Neuron (in vitro differentiated cells): ENCODE results near the gene CLEC2L.
A peak's percentile ranks its signal among the peaks of the same experiment; 100 is the strongest.

ENCODE experiments used
- H2AFZ ChIP-seq: one replicate; pipeline ENCODE4 v1.6.1; 2013; ENCODE audit warnings: low read depth, mild to moderate bottlenecking, inconsistent platforms, low read length, moderate library complexity
- H3K27me3 ChIP-seq: one replicate; pipeline ENCODE4 v1.6.1; 2013; ENCODE audit warnings: low read length; ENCODE audit not compliant: insufficient read depth
- H3K36me3 ChIP-seq: one replicate; pipeline ENCODE4 v1.6.1; 2013; ENCODE audit warnings: low read length; ENCODE audit not compliant: insufficient read depth
- H3K4me1 ChIP-seq: one replicate; pipeline ENCODE4 v1.6.1; 2013; ENCODE audit warnings: low read length; ENCODE audit not compliant: insufficient read depth
- H3K4me3 ChIP-seq: 2 replicates; pipeline ENCODE4 v1.5.1; 2013; ENCODE audit warnings: mild to moderate bottlenecking, low read length, moderate library complexity
- H3K9me3 ChIP-seq: one replicate; pipeline ENCODE4 v1.6.1; 2013; ENCODE audit warnings: low read length

CLEC2L gene

DNA sequence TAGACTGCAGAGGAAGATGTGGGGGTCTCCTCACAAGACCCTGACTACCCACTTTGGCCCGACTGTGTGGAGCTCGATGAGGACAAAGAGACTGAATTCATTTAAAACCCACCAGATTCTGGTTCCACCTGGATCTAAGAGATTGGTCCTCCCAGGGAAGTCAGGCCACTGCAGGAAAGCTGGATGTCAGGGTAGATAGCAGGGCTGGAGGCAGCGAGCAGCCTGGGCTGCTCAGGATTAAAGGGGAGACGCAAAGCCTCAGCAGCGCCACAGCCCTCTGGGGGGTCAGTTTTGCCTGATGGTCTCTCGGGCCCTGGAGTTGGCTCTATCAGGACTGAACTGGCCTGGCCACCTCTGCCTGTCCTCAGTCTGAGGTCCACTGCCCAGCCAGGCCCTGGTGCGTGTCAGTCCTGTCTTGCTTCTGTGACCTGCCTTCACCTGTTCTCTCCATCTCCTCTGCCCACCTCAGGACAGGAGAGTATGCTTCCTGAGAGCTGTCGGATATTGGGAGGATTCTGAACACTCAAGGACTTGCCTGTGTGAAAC, 27.8 kb upstream of the CLEC2L start:
- Histone ChIP-seq H3K9me3 (peaks cover 2% of the 10 kb centered on the region), H3K27me3 (peaks cover 2% of the 10 kb centered on the region), H3K36me3 (no peaks in the 10 kb centered on the region), H2AFZ (no peak overlapping the region), H3K4me1 (peaks cover 14% of the 10 kb centered on the region), H3K4me3 (no peak overlapping the region)

DNA sequence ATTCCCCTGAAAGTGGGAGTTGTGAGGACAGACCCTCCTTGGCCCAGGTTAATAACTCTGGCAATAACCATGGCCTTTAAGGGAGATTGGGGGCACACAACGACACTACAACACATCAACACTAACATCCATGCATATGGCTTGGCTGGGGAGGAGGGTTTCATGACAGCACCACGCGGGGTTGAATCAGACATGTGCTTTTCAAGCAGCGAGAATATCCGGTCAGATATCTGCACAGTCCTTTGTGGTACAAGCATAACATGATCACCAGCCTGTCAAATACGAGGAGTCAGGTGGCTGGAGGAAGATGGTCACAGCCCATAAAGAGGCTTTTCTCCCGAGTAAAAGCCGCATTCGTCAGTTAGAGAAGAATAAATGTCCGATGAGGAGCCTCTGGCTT, 27.0 kb upstream of the CLEC2L start:
- Histone ChIP-seq H3K27me3 (peaks cover 2% of the 10 kb centered on the region), H2AFZ (no peak overlapping the region), H3K4me3 (no peak overlapping the region), H3K4me1 (peaks cover 14% of the 10 kb centered on the region), H3K9me3 (peaks cover 2% of the 10 kb centered on the region), H3K36me3 (no peaks in the 10 kb centered on the region)

DNA sequence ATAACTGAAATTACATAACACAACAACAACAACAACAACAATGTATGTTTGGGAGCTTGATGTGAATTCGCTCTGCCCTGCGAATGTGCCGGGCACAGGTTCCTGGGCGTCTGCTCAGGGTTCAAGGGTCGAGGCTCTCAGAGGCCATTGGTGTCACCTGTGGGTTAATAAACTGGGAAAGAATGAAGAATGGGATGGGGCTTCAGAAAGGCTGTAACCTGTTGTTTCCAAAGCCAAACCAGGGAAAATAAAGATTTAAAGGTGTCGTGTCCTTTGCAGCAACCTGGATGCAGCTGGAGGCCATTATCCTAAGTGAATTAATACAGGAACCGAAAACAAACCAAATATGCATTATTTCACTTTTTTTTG, 22.7 kb upstream of the CLEC2L start:
- Histone ChIP-seq H2AFZ (no peak overlapping the region), H3K27me3 (peaks cover 2% of the 10 kb centered on the region), H3K9me3 (no peaks in the 10 kb centered on the region), H3K36me3 (no peaks in the 10 kb centered on the region), H3K4me3 (no peak overlapping the region), H3K4me1 (peaks cover 4% of the 10 kb centered on the region)

DNA sequence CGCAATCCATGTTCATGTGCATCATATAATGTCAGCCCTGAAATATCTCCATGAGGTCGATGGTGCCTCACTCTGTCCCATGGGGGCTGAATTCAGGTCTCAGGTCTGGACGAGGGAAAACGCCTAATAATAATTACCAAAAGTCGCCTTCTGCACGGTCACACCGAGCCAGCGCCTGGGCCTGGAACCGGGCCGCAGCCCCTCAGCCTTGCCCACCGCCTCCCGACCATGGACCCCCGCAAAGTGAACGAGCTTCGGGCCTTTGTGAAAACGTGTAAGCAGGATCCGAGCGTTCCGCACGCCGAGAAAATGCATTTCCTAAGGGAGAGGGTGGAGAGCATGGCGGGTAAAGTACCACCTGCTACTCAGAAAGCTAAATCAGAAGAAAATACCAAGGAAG, 21.3 kb upstream of the CLEC2L start:
- no peak overlapping the region for H3K4me3 ChIP-seq
- no peaks in the 10 kb centered on the region for H3K36me3 ChIP-seq

DNA sequence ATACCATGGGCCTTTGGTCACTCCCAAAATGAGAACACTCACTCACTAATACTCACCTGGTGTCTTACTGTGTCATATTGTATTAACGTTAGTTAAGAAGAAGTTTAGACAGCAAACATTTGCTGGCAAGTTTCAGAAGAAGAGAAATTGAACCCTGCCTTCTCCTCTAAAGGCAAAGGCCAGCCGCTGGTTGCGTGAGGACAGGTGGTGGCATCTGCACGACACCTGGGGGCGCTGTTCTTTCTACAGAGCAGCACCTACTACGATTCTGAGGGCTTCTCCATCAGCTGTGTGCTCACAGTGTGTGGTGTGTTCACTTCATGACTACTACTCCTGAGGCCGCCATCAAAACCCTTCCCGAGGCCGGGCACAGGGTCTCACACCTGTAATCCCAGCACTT, 17.9 kb upstream of the CLEC2L start:
- Histone ChIP-seq H3K4me3 (no peak overlapping the region), H2AFZ (no peak overlapping the region), H3K36me3 (no peaks in the 10 kb centered on the region), H3K27me3 (no peaks in the 10 kb centered on the region), H3K9me3 (no peaks in the 10 kb centered on the region), H3K4me1 (no peaks in the 10 kb centered on the region)

More for the DNA sequence above, 21.3 kb upstream of the CLEC2L start:
- H3K9me3 ChIP-seq, result no peaks in the 10 kb centered on the region
- no peak overlapping the region for H2AFZ ChIP-seq
- no peaks in the 10 kb centered on the region for H3K4me1 ChIP-seq
- peaks cover 2% of the 10 kb centered on the region for H3K27me3 ChIP-seq

DNA sequence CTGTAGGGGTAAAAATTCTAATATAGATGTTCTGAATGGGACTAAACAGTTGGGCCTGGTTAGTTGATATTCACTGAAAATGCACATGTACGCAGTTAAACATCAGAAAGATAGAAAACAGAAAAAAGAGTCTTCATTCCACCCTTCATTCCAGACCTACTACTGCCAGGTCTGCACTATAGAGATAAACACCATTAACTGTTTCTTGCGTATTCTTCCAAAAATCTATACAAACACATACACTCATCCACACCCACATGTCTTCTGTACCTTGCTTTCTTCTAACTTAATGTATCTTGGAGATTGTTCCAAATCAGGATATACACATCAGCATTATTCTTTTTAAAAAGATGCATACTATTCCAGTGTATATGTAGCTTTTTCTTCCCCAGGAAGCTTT, 13.9 kb upstream of the CLEC2L start:
- H2AFZ ChIP-seq, result no peak overlapping the region
- H3K36me3 ChIP-seq, result no peaks in the 10 kb centered on the region
- H3K27me3 ChIP-seq, result no peaks in the 10 kb centered on the region
- H3K4me1 ChIP-seq, result peaks cover 9% of the 10 kb centered on the region
- H3K9me3 ChIP-seq, result no peaks in the 10 kb centered on the region
- H3K4me3 ChIP-seq, result no peak overlapping the region

DNA sequence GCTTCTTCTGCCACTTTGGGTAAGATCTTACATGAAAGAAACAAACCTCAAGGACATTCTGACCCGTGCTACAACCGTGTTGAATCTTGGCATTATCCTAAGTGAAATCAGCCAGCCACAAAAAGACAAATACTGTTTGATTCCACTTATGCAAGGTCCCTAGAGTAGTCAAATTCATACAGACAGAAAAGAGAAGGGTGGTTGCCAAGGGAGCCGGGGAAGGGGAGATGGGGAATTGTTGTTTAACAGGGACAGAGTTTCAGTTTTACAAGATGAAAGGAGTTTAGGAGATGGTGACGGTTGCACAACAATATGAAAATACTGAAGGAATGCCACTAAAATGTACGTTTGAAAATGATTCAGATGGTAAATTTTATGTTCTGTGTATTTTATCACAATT, 12.2 kb upstream of the CLEC2L start:
- Histone ChIP-seq H3K4me1 (peaks cover 9% of the 10 kb centered on the region), H3K9me3 (no peaks in the 10 kb centered on the region), H3K36me3 (no peaks in the 10 kb centered on the region), H3K27me3 (no peaks in the 10 kb centered on the region), H2AFZ (peak overlapping the region; percentile 38), H3K4me3 (peak overlapping the region; percentile 20)

DNA sequence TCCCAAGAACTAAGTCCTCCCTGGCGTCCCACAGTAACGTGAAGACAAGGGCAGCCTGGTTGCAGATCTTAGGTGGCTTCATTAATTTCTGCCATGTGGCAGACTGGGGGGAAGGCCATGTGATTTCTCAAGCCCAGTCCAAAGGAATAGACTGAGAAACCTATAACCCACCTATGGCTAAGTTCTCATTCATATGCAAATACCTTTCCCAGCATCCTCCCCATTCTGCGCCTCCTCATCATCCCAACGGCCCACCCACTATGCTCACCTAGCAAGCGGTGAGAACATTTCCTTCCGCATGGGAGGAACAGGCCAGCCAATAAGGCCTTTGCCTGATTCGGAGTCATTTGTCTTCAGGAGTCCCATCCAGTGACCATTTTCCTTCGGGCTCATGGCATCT, 8.2 kb upstream of the CLEC2L start:
- Histone ChIP-seq H3K4me3 (no peak overlapping the region), H3K36me3 (no peaks in the 10 kb centered on the region), H3K4me1 (peaks cover 9% of the 10 kb centered on the region), H2AFZ (no peak overlapping the region), H3K27me3 (no peaks in the 10 kb centered on the region), H3K9me3 (no peaks in the 10 kb centered on the region)

DNA sequence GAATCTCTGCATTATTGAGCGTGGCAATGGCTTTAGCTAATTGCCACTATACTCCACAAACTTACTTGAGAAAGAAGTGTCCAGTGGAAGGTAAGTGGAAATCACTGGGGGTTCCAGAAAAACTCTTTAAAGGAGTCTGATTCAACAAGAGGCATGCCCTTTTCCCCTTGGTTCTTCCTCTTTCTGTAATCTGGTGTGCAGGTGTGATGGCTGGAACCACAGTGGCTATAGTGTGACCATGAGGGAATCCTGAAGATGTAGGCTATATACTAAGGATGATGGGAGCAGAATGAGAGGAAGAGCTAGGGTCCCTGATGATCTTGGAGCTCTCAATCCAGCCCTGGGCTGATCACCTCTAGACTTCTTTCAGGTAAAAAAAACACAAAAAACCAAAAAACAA, 2.0 kb upstream of the CLEC2L start:
- Histone ChIP-seq H3K4me1 (no peaks in the 10 kb centered on the region), H3K4me3 (no peak overlapping the region), H3K36me3 (no peaks in the 10 kb centered on the region), H3K27me3 (peaks cover 42% of the 10 kb centered on the region), H2AFZ (no peak overlapping the region), H3K9me3 (peaks cover 6% of the 10 kb centered on the region)

DNA sequence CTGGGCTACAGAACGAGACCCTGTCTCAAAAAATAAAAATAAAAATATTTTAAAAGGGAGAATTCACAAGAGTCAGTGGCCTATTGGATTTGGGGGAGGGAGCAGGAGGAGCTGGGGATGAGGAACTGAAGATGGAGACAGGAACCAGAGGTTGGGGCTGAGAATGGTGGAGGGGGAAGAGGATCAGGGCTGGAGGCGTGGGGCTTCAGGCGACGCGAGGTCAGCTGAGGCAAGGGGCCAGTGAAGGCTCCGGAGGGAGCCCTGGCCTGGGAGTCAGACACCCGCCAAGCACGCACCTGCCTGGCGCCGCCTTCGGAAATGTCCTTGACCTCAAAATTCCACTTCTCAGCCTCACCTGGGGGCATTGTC, 671 bp upstream of the CLEC2L start:
- no peak overlapping the region for H2AFZ ChIP-seq
- H3K4me1 ChIP-seq, result no peaks in the 10 kb centered on the region
- H3K9me3 ChIP-seq, result peaks cover 6% of the 10 kb centered on the region
- no peaks in the 10 kb centered on the region for H3K36me3 ChIP-seq
- H3K4me3 ChIP-seq, result peak overlapping the region; percentile 27
- peaks cover 46% of the 10 kb centered on the region for H3K27me3 ChIP-seq

DNA sequence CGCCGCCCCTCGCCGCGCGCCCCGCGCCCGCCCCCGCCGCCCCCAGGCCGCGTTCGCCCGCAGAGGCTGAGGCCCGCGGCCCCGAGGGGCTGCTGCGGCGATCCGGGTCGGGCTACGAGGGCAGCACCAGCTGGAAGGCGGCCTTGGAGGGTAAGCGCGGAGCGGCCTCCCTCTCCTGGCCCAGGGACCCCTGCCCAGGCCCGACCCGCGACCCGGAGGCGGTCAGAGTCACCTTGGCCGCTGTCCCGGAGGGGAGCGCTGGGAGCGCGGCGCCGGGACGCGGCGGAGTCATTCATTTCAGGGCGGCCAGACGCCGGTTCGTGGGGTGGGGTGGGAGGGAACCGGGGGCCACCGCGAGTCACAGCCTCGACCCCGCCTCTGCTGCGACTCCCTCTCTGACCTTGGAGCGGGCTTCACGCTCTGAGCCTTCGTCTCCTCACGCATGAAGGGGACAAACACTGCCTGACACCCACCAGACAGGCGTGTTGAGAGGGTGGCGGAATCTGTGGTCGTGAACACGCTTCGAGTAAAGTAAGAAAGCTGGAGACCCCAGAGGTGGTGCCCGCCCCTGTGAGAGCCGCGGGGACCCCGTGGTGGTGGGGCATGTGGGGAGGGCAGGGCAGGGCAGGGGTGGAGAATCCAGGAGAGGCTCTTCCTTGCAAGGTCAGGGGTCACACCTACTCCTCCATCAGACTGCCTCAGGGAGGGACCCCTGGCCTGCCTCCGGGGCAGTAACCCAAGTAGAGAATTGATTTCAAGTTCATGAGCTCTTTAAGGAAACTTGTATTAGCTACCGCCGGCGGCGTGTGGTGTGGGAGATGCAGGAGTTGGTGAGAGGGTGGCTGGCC, 707 bp downstream of the CLEC2L start:
- Histone ChIP-seq H3K27me3 (peaks cover 46% of the 10 kb centered on the region), H3K4me1 (no peaks in the 10 kb centered on the region), H2AFZ (no peak overlapping the region), H3K9me3 (peaks cover 10% of the 10 kb centered on the region), H3K36me3 (no peaks in the 10 kb centered on the region), H3K4me3 (no peak overlapping the region)

DNA sequence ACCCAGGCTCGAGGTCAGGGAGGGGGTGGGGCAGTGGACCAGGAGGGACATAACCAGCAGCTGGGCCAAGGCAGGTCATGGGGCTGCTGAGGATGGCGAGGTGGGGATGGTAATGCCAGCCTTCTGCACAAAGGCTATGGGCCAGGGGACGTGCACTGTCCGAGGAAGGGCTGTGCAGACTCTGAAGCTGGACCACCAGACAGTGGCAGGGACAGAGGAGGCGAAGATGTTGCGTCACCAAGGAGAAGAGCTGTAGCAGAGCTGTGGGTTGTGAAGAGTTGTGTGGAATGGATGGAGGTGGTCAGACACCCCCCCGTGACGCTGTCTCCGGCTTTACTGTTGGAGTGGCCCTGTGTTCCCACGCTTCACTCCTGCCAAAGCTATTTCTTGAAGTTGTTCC, 1.8 kb downstream of the CLEC2L start:
- Histone ChIP-seq H3K27me3 (peaks cover 46% of the 10 kb centered on the region), H2AFZ (no peak overlapping the region), H3K9me3 (peaks cover 10% of the 10 kb centered on the region), H3K4me1 (no peaks in the 10 kb centered on the region), H3K4me3 (no peak overlapping the region), H3K36me3 (no peaks in the 10 kb centered on the region)

DNA sequence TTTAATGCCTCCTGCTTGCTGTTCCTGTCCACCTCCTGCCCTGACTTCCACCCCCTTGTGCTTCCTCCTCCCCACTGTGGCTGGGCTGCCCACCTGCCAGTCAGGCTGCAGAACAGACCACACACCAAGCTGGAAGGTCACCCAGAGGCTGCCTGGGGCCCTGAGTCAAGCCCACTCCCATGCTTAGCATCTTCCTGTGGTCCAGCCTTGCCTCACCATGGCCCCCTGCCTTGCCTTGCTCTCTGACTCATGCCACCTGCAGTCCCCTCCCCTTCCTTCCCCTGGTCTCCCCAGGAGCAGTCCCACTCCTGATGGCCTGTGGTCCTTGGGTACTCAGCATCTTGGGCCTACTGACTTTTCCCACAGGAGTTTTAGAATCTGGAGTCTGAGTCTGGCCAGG, 2.3 kb downstream of the CLEC2L start:
- Histone ChIP-seq H3K9me3 (peaks cover 10% of the 10 kb centered on the region), H2AFZ (no peak overlapping the region), H3K36me3 (no peaks in the 10 kb centered on the region), H3K27me3 (peaks cover 46% of the 10 kb centered on the region), H3K4me1 (no peaks in the 10 kb centered on the region), H3K4me3 (no peak overlapping the region)
